Activated T-cell treated with anti-CD3 and anti-CD28 coated beads, Interleukin-2, amount 50 U/mL, for 48 hours (primary cell): ENCODE data around the gene SURF4.
"Not testable (repeated sequence)": the region's sequence is repeated elsewhere in the genome, so short reads cannot be mapped to it uniquely, and the experiment has no call there.

Experiments
- DNase-seq, 2 experiments: peaks; one replicate each; pipeline ENCODE4 v3.0.0-alpha.2; 2020

SURF4 gene

GRCh38 chr9:133396952-133397351 lies 21.1 kb upstream of the SURF4 start:
- DNase-seq: no peak

GRCh38 chr9:133394687-133395271 lies 18.9 kb upstream of the SURF4 start:
- DNase-seq: no peak

DNA sequence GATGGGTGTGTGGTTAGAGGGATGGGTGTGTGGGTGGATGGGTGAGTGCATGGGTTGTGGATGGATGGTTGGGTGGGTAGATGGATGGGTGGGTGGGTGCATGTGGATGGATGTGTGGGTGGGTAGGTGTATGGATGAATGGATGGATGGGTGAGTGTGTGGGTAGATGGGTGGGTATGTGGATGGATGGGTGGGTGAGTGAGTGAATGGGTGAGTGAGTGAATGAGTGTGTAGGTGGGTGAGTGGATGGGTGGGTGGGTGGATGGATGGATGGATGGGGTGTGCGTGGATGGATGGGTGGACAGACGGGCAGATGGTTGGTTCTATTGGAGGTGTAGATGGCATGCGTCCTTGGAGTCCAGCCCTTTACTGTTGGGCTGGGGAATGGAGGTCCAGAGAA lies 17.5 kb upstream of the SURF4 start:
- no peak for DNase-seq

- DNase-seq: not testable (repeated sequence)
Measured at GRCh38 chr9:133392308-133392707, 16.4 kb upstream of the SURF4 start.

- DNase-seq: not testable (repeated sequence)
Measured at GRCh38 chr9:133391449-133391848, 15.6 kb upstream of the SURF4 start.

DNA sequence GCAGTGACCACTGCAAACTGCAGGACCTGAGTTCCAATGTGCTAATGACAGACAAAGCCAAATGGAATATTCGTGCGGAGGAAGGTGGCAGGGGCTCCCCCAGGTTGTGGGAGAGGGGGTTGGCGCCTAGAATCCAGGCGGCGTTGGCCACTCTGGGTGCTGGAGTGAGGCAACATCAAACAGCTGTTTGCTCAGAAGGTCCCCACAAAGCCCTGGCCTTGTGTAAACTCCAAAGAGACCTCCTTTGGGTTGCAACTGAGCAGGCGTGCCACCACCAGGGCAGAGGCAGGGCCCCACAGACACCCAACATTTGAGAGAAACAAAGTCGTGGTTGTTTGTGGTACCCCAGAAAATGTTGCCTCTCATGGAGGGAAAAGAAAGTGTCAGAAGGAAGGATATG lies 14.9 kb upstream of the SURF4 start:
- no peak for DNase-seq

DNA sequence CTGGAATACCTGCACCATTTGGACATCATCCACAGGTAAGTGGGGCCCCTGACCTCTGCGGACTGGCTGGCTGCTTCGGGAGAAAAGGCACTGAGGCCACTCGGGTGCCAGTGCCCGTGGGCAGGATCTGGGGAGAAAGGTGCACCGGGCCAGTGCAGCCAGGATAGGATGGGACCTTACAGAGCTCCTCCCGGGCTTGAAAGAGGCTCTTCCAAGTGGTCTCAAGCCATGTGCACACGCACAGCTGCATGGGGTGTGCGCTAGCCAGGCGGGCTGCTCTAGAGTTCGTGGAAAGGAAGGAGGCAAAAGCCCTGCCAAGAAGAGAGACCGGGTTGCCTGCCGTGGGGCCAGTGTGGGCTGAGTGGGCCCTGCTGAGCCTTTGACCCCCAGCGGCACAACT lies 13.7 kb upstream of the SURF4 start:
- no peak for DNase-seq

GRCh38 chr9:133389025-133389557 lies 13.2 kb upstream of the SURF4 start:
- DNase-seq: no peak

- DNase-seq: no peak
Measured at GRCh38 chr9:133387680-133388079, 11.8 kb upstream of the SURF4 start.

- DNase-seq: no peak
Measured at GRCh38 chr9:133386338-133386737, 10.5 kb upstream of the SURF4 start.

DNA sequence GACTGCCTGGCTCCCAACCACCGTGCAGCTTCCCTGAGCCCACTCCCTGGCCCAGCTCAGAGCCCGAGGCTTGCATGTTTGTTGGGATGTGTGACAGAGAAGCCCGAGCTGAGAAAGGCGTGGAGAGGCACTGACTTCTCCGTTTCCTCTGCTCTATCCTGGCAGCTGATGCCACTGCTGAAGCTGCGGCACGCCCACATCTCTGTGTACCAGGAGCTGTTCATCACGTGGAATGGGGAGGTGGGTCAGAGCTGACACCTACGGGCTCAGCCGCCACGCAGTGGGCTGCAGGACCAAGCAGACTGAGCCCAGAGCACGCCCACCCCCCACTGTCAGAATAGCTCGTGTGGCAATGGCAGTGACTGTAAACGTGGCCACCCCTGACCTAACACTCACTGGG lies 9.6 kb upstream of the SURF4 start:
- no peak for DNase-seq

- no peak for DNase-seq
Measured at GRCh38 chr9:133384736-133385321, 9.0 kb upstream of the SURF4 start.

GRCh38 chr9:133383438-133383837 lies 7.6 kb upstream of the SURF4 start:
- DNase-seq: no peak

DNA sequence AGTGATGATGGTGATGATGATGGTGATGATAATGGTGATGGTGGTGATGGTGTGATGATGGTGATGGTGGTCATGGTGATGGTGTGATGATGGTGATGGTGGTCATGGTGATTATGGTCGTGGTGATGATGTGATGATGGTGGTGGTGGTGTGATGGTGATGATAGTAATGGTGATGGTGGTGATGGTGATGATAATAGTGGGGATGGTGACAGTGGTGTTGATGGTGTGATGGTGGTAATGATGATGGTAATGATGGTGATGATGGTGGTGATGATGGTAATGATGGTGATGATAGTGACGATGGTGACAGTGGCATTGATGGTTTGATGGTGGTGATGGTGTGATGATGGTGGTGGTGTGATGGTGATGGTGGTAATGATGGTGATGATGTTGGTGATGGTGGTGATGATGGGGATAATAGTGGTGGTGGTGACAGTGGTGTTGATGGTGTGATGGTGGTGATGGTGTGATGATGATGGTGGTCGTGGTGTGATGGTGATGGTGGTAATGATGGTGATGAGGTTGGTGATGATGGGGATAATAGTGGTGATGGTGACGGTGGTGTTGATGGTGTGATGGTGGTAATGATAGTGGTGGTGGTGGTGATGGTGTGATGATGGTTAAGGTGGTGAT lies 6.8 kb upstream of the SURF4 start:
- DNase-seq: no peak

- no peak for DNase-seq
Measured at GRCh38 chr9:133380734-133381133, 4.9 kb upstream of the SURF4 start.

DNA sequence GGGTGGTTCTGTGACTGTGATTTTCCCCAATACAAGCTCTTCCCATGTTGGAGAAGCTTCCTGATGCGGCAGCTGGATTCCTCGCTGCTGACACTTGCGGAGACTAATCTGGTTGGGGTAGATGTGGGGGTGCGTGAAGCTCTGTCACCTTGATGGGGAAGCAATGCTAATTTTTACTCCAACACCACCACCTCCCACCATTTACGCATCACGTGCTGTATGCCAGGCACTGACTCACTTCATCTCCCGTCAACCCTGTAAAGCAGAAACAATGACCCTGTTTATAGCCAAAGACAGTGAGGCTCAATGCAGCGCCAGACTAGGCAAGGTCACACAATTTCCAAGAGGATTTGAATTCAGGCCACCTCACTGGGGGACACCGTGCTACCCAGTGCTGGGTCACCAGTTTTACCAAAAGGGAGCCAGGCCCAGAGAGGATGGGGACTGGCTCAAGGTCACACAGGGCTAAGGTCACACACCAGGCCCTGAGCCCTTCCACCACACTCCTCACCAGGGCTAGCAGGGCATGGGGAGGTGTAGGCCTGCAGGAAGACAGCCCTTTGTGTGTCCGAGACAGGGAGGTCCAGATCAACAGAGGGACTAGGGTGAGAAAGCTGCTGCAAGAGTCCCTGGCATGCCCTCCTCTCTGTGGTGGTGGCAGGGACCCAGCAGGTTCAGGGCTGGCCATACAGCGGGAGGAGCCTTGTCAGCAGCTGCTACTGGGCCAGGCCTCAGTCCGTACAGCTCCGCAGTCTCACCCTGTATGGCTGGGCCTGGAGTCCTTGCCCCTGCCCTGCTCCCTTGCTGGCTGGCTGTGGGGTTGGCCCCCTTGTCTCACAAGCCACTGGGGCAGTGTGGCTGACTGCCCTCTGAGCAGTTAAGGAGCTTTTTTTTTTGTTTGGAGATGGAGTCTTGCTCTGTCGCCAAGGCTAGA lies 3.6 kb upstream of the SURF4 start:
- no peak for DNase-seq

DNA sequence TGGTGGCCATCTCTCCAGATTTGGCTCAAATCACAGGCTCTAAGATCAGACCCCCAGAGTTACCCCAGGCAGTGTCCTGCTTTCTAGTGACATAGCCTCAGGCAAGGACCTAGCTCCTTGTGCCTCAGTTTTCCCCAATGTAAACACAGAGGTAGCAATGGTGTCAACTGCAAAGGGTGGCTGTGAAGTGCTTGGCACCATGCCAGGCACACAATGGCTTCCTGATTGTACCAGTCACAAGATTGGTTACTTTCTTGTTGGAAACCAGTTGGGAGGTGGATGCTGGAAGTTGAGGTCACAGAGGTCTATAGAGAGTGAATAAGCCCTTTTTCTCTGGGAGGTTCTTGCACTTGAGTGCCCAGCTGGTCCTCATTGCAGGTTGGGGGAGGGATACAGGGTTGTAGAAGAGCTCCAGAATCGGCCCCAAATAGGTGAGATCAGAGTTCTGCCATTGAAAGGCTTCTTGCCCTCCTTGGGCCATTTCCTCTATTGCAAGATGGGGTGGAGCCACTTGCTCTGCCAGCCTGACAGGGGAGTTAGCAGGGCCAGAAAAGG lies 2.6 kb upstream of the SURF4 start:
- DNase-seq: no peak

DNA sequence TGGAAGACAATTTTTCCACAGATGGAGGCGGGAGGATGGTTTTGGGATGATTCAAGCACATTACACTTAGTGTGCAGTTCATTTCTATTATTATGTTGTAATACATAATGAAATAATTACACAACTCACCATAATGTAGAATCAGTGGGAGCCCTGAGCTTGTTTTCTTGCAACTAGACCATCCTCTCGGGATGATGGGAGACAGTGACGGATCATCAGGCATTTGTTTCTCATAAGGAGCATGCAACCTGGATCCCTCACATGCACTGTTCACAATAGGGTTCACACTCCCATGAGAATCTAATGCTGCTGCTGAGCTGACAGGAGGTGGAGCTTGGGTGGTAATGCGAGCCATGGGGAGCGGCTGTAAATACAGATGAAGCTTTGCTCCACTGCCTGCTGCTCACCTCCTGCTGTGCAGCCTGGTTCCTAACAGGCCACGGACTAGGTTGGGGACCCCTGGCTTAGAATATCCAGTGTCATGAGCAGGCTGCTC lies 1.9 kb upstream of the SURF4 start:
- no peak for DNase-seq

DNA sequence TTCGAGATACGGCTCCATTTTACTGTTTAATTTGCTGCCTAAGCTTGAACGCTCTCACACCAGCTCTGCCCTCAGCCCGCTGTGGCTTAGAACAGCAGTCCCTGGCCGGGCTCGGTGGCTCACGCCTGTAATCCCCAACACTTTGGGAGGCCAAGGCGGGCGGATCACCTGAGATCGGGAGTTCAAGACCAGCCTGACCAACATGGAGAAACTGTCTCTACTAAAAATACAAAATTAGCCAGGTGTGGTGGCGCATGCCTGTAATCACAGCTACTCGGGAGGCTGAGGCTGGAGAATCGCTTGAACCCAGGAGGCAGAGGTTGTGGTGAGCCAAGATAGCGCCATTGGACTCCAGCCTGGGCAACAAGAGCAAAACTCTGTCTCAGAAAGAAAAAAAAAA lies 1.4 kb upstream of the SURF4 start:
- not testable (repeated sequence) for DNase-seq

DNA sequence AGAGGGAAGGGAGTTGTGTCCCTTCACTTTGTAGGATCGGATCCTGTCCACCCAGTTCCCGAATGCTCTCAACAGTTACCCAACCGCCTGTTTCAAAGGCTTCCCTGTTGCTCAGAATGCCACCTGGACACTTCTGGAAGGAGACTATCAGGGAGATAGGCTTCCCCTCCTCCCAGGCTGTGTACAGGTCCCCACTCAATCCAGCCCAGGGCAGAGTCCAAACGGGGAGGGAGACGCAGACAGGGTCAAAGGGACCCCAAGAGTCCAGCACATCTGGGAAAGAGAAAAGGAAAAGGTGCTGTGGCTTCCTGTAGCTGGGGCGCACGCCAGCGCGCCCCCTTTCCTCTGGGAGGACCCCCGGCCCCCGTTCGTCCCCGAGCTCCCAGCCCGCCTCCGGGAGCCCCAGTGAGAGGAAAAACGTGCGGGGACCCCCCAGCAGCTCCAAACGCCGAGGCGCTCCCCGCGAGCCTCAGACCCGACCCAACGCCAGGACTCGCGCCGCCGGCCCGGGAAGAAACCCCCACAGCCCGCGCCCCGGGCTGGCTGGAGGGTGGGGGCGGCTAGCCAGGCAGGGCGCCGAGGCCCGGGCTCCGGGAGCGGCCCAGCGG lies 640 bp downstream of the SURF4 start:
- peak; percentile 62 to 63 for DNase-seq

- DNase-seq: peak in 1 of 2 experiments; percentile 59
Measured at GRCh38 chr9:133374612-133375115, 1.2 kb downstream of the SURF4 start.

DNA sequence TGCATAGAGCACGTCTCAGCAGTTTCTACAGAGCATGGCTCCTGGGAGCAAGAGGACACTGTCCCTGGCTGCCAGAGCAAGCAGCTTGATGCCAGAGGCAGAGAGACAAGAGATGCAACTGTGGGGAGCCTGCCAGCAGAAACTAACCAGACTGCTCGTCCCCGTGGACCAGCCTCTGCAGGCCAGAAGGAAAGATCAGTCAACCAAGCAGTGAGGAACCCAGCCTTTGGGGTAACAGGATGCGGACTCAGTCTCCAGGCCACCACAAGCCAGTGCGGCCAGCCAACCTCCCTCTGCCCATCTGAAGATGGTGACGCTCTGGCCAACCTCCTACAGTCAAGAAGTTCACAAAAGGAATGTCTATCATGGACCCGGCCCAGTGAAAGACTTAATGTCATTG lies 3.7 kb downstream of the SURF4 start:
- no peak for DNase-seq
